Stimulated activated effector memory CD8-positive, alpha-beta T cell treated with anti-CD3 and anti-CD28 coated beads, Interleukin-12 subunit alpha, Interleukin-12 subunit beta, amount 100 ng/mL, for 72 hours (primary cell): ENCODE measurements around the gene SH2B2.

Source experiments
- ATAC-seq: fragments of 150-1000 bp; cut with Tn5 transposase; 2 replicates; pipeline ENCODE4 v1.10.0; 2021
- DNase-seq, 2 donors: peaks; one replicate each; pipeline ENCODE4 v3.0.0; 2021 to 2022; ENCODE audit warnings: low spot score in 2 of 2
- H3K27ac Mint-ChIP-seq: one replicate; pipeline ENCODE4 v1.8.0; 2022; ENCODE audit warnings: mild to moderate bottlenecking, mixed read lengths
- H3K36me3 Mint-ChIP-seq: one replicate; pipeline ENCODE4 v1.8.0; 2022; ENCODE audit warnings: mild to moderate bottlenecking, mixed read lengths
- H3K4me1 Mint-ChIP-seq: one replicate; pipeline ENCODE4 v1.8.0; 2022; ENCODE audit warnings: mixed read lengths
- H3K4me3 Mint-ChIP-seq: one replicate; pipeline ENCODE4 v1.8.0; 2022; ENCODE audit warnings: mild to moderate bottlenecking, mixed read lengths
- H3K9me3 Mint-ChIP-seq: one replicate; pipeline ENCODE4 v1.8.0; 2022; ENCODE audit warnings: mixed read lengths

Gene SH2B2

GRCh38 chr7:102286237-102287110 lies at the start of gene SH2B2:
Gene SH2B2 (plus strand): TSS chr7:102286868. CDS start chr7:102300551, 13,683 bp downstream.
- H3K27ac Mint-ChIP-seq: no peak within 1 kb of the TSS
- peak within 1 kb of the TSS; percentile 55 for H3K4me3 Mint-ChIP-seq
- DNase-seq (peak; percentile 47 to 80), ATAC-seq (peak; percentile 57)
- H3K4me1 Mint-ChIP-seq: peaks cover 27% of the 10 kb centered on the region
- no peaks in the 10 kb centered on the region for H3K9me3 Mint-ChIP-seq
- H3K36me3 Mint-ChIP-seq: peaks cover 6% of the 10 kb centered on the region

- no peaks in the 10 kb centered on the region for H3K4me1 Mint-ChIP-seq
- H3K4me3 Mint-ChIP-seq: no peak overlapping the region
- no peak overlapping the region for H3K27ac Mint-ChIP-seq
- DNase-seq (no peak), ATAC-seq (no peak)
- peaks cover 24% of the 10 kb centered on the region for H3K36me3 Mint-ChIP-seq
- no peaks in the 10 kb centered on the region for H3K9me3 Mint-ChIP-seq
These were observed 47.4 kb upstream of the SH2B2 start for GRCh38 chr7:102239206-102239820.

DNA sequence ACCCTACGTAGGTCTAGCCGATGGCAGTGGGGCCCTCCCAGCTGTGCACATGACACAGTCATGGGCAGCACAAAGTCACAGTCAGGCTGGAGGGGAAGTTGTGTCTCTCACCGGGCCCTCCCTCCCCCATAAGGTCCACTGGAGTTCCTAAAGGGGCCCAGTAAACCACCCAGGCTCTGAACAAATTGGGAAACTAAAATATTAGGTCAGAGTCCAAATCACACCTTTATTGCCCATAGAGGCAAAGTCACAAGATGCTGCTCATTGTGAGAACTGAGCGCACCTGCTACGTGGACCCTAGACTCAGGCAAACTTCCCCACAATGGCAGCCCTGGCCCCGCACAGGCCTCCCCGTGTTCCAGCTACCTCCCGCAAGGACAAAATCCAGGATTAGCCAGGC lies 45.2 kb upstream of the SH2B2 start:
- no peak for ATAC-seq

DNA sequence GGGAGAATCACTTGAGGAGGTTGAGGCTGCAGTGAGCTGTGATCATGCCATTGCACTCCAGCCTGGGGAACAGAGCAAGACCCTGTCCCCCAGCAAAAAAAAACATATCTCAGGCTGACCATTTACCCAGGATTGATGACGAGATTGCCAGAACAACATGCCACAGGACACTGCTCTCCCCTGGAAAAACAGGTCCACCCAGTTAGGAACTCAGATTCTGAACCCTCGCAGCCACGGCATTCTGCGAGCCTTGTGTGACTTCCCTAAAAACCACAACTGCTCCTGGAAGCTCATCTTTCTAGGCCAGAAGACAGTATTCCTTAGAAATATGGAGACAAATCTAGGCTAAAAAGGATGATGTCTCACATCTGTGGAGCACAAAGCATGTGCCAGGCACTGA lies 42.1 kb upstream of the SH2B2 start:
- DNase-seq (no peak), ATAC-seq (no peak)
- H3K4me3 Mint-ChIP-seq: no peak overlapping the region
- no peak overlapping the region for H3K27ac Mint-ChIP-seq
- H3K36me3 Mint-ChIP-seq: peaks cover 17% of the 10 kb centered on the region
- H3K4me1 Mint-ChIP-seq: no peaks in the 10 kb centered on the region
- H3K9me3 Mint-ChIP-seq: no peaks in the 10 kb centered on the region

More for the DNA sequence above, 45.2 kb upstream of the SH2B2 start:
- no peak for DNase-seq
- Mint-ChIP-seq H3K27ac (no peak overlapping the region), H3K4me3 (no peak overlapping the region), H3K9me3 (no peaks in the 10 kb centered on the region), H3K4me1 (no peaks in the 10 kb centered on the region), H3K36me3 (peaks cover 14% of the 10 kb centered on the region)

GRCh38 chr7:102248081-102248455 lies 38.6 kb upstream of the SH2B2 start:
- Mint-ChIP-seq H3K27ac (no peak overlapping the region), H3K4me1 (no peaks in the 10 kb centered on the region), H3K36me3 (peaks cover 22% of the 10 kb centered on the region), H3K4me3 (no peak overlapping the region), H3K9me3 (no peaks in the 10 kb centered on the region)
- no peak for ATAC-seq
- no peak for DNase-seq

- DNase-seq (no peak), ATAC-seq (no peak)
- H3K36me3 Mint-ChIP-seq: peaks cover 18% of the 10 kb centered on the region
These were observed 37.9 kb upstream of the SH2B2 start for GRCh38 chr7:102248456-102249395.

DNA sequence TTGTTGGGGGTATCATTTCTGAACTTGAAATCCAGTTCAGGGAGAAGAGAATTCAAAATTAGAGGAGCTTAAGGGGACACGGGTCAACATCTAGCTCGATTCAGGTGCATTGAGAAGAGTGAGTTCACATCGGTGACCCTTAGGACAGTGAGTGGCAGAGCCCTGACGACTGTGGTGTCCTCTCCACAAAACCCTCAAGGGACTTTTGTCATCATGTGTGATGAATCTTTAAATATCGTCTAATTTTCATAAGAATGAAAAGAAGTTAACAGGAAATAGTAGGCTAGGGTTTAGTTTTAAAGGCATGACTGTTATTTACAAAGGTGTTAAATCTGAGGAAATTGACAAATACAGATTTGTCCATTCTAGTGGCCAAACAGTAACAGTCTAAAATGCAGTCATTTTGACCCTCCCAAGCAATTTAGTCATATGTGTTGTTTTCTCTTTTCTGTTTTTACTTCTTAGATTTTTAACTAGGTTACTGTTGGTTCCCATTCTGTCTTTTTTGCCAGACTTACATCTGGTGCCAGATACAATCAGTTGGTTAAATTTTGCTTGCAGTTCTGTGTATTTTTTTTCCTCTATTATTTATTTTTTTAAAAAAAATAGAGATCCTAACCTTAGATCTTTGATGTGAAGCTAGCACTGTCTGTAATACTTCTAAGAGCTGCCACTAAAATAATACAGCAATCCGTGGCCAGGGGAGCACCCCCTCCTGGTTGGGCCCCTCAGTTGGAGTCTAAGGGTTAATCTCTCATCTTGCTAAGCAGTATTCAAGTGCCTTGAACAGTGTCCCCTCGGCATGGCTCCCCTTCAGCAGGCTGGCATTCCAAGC lies 34.9 kb upstream of the SH2B2 start:
- no peaks in the 10 kb centered on the region for H3K4me1 Mint-ChIP-seq
- no peak for ATAC-seq
- H3K27ac Mint-ChIP-seq: no peak overlapping the region
- no peak for DNase-seq
- H3K9me3 Mint-ChIP-seq: no peaks in the 10 kb centered on the region
- no peak overlapping the region for H3K4me3 Mint-ChIP-seq
- H3K36me3 Mint-ChIP-seq: peaks cover 17% of the 10 kb centered on the region

More at GRCh38 chr7:102248456-102249395, 37.9 kb upstream of the SH2B2 start:
- Mint-ChIP-seq H3K27ac (no peak overlapping the region), H3K4me3 (no peak overlapping the region), H3K4me1 (no peaks in the 10 kb centered on the region), H3K9me3 (no peaks in the 10 kb centered on the region)

GRCh38 chr7:102252366-102252982 lies 34.2 kb upstream of the SH2B2 start:
- ATAC-seq (no peak), DNase-seq (no peak)
- no peak overlapping the region for H3K4me3 Mint-ChIP-seq
- H3K4me1 Mint-ChIP-seq: no peaks in the 10 kb centered on the region
- H3K9me3 Mint-ChIP-seq: no peaks in the 10 kb centered on the region
- H3K36me3 Mint-ChIP-seq: peaks cover 12% of the 10 kb centered on the region
- H3K27ac Mint-ChIP-seq: peak overlapping the region; percentile 50

- ATAC-seq (no peak), DNase-seq (no peak)
- H3K27ac Mint-ChIP-seq: peak overlapping the region; percentile 50
- no peaks in the 10 kb centered on the region for H3K9me3 Mint-ChIP-seq
- no peaks in the 10 kb centered on the region for H3K4me1 Mint-ChIP-seq
- H3K4me3 Mint-ChIP-seq: no peak overlapping the region
- H3K36me3 Mint-ChIP-seq: peaks cover 12% of the 10 kb centered on the region
These were observed 33.3 kb upstream of the SH2B2 start for GRCh38 chr7:102253066-102253972.

- H3K4me1 Mint-ChIP-seq: no peaks in the 10 kb centered on the region
- no peak for DNase-seq
- H3K9me3 Mint-ChIP-seq: no peaks in the 10 kb centered on the region
- no peak for ATAC-seq
- H3K27ac Mint-ChIP-seq: no peak overlapping the region
- H3K36me3 Mint-ChIP-seq: peaks cover 12% of the 10 kb centered on the region
- H3K4me3 Mint-ChIP-seq: no peak overlapping the region
These were observed 32.7 kb upstream of the SH2B2 start for GRCh38 chr7:102253973-102254370.

DNA sequence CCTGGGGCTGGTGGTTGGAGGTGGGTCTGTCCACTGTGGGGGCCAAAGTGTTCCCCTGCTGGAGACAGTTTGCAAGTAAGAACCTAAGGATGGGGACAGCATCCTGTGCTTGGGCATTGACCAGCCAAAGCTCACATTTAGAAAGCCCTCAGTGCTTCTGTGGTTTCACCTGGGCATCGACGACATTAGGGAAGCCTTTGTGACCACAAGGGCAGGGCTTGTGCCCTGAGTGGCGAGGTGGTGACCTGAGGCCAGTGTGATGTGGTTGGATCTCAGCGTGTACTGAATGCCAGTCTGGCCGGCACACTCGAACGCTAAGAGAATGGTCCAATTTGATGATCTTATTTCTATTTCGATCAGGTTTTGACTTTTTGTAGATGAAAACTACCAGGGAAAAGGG lies 32.1 kb upstream of the SH2B2 start:
- no peak for ATAC-seq

GRCh38 chr7:102255501-102255900 lies 31.2 kb upstream of the SH2B2 start:
- DNase-seq: no peak
- Mint-ChIP-seq H3K9me3 (no peaks in the 10 kb centered on the region), H3K4me1 (no peaks in the 10 kb centered on the region), H3K27ac (no peak overlapping the region), H3K36me3 (no peaks in the 10 kb centered on the region), H3K4me3 (no peak overlapping the region)
- no peak for ATAC-seq

More for the DNA sequence above, 32.1 kb upstream of the SH2B2 start:
- no peak for DNase-seq
- no peaks in the 10 kb centered on the region for H3K9me3 Mint-ChIP-seq
- no peaks in the 10 kb centered on the region for H3K4me1 Mint-ChIP-seq
- peaks cover 8% of the 10 kb centered on the region for H3K36me3 Mint-ChIP-seq
- no peak overlapping the region for H3K27ac Mint-ChIP-seq
- no peak overlapping the region for H3K4me3 Mint-ChIP-seq

- DNase-seq: no peak
- Mint-ChIP-seq H3K4me1 (no peaks in the 10 kb centered on the region), H3K27ac (no peak overlapping the region), H3K36me3 (no peaks in the 10 kb centered on the region), H3K9me3 (no peaks in the 10 kb centered on the region), H3K4me3 (no peak overlapping the region)
- no peak for ATAC-seq
These were observed 30.8 kb upstream of the SH2B2 start for GRCh38 chr7:102255916-102256315.
